Osteocyte (in vitro differentiated cells): ENCODE results near the gene DZIP1. TPM values are rescaled to one million over a fixed set of nuclear protein-coding genes. Genes with fewer than 3 reads are reported as not detected.
"Not testable (repeated sequence)": the region's sequence is repeated elsewhere in the genome, so short reads cannot be mapped to it uniquely, and the experiment has no call there.

Source experiments
- DNase-seq: peaks from one replicate; pipeline ENCODE4 v3.0.0; 2021; ENCODE audit warnings: mixed read lengths; ENCODE audit not compliant: unreplicated experiment; ENCODE audit errors: extremely low spot score
- H3K27ac Mint-ChIP-seq: one replicate; pipeline ENCODE4 v1.8.0; 2021; ENCODE audit warnings: mild to moderate bottlenecking, mixed read lengths; ENCODE audit not compliant: unreplicated experiment
- H3K27me3 Mint-ChIP-seq: one replicate; pipeline ENCODE4 v1.8.0; 2021; ENCODE audit warnings: mixed read lengths; ENCODE audit not compliant: unreplicated experiment
- H3K36me3 Mint-ChIP-seq: one replicate; pipeline ENCODE4 v1.8.0; 2021; ENCODE audit warnings: mixed read lengths; ENCODE audit not compliant: unreplicated experiment
- H3K4me1 Mint-ChIP-seq: one replicate; pipeline ENCODE4 v1.8.0; 2021; ENCODE audit warnings: mixed read lengths; ENCODE audit not compliant: unreplicated experiment
- H3K4me3 Mint-ChIP-seq: one replicate; pipeline ENCODE4 v1.8.0; 2021; ENCODE audit warnings: mild to moderate bottlenecking, moderate library complexity, mixed read lengths; ENCODE audit not compliant: unreplicated experiment
- H3K9me3 Mint-ChIP-seq: one replicate; pipeline ENCODE4 v1.8.0; 2021; ENCODE audit warnings: mixed read lengths; ENCODE audit not compliant: unreplicated experiment
- CTCF ChIP-seq: fragments of 200-600 bp; sonication (generic); IDR thresholded peaks from 2 replicates; pipeline ENCODE4 v1.5.0; 2021; ENCODE audit warnings: antibody characterized with exemption, mild to moderate bottlenecking, moderate library complexity
- total RNA-seq: library from RNA; stranded (reverse); gene quantifications from 2 replicates; pipeline ENCODE4 v1.2.1, GENCODE V29; 2021

Gene DZIP1
- total RNA-seq, 1 donor from 2014 or later = 50.8 TPM

GRCh38 chr13:95571941-95572340 lies 72.6 kb downstream of the DZIP1 start:
- Mint-ChIP-seq H3K4me1 (peaks cover 4% of the 10 kb centered on the region), H3K36me3 (peaks cover 10% of the 10 kb centered on the region), H3K9me3 (no peaks in the 10 kb centered on the region), H3K27me3 (peaks cover 15% of the 10 kb centered on the region), H3K4me3 (no peak overlapping the region), H3K27ac (no peak overlapping the region)
- no peak for TF ChIP-seq CTCF
- no peak for DNase-seq

GRCh38 chr13:95570016-95570415 lies 74.5 kb downstream of the DZIP1 start:
- Mint-ChIP-seq H3K4me3 (no peak overlapping the region), H3K27ac (no peak overlapping the region), H3K36me3 (peaks cover 5% of the 10 kb centered on the region), H3K9me3 (no peaks in the 10 kb centered on the region), H3K27me3 (peaks cover 15% of the 10 kb centered on the region), H3K4me1 (peaks cover 6% of the 10 kb centered on the region)
- no peak for TF ChIP-seq CTCF
- no peak for DNase-seq

GRCh38 chr13:95568131-95568530 lies 76.4 kb downstream of the DZIP1 start:
- no peaks in the 10 kb centered on the region for H3K9me3 Mint-ChIP-seq
- no peaks in the 10 kb centered on the region for H3K36me3 Mint-ChIP-seq
- no peak for DNase-seq
- peaks cover 17% of the 10 kb centered on the region for H3K27me3 Mint-ChIP-seq
- H3K4me3 Mint-ChIP-seq = no peak overlapping the region
- H3K27ac Mint-ChIP-seq = no peak overlapping the region
- peaks cover 12% of the 10 kb centered on the region for H3K4me1 Mint-ChIP-seq
- TF ChIP-seq CTCF = no peak

GRCh38 chr13:95565758-95566157 lies 78.7 kb downstream of the DZIP1 start:
- H3K9me3 Mint-ChIP-seq, H3K4me3 Mint-ChIP-seq, H3K27ac Mint-ChIP-seq, H3K4me1 Mint-ChIP-seq, DNase-seq, H3K36me3 Mint-ChIP-seq: not testable (repeated sequence)
- peaks cover 17% of the 10 kb centered on the region for H3K27me3 Mint-ChIP-seq

GRCh38 chr13:95564733-95565291 lies 79.7 kb downstream of the DZIP1 start:
- no peaks in the 10 kb centered on the region for H3K9me3 Mint-ChIP-seq
- H3K36me3 Mint-ChIP-seq = no peaks in the 10 kb centered on the region
- TF ChIP-seq CTCF = no peak
- H3K27me3 Mint-ChIP-seq = peaks cover 23% of the 10 kb centered on the region
- no peak overlapping the region for H3K27ac Mint-ChIP-seq
- DNase-seq = no peak
- H3K4me3 Mint-ChIP-seq = no peak overlapping the region
- peaks cover 9% of the 10 kb centered on the region for H3K4me1 Mint-ChIP-seq

- Mint-ChIP-seq H3K9me3 (no peaks in the 10 kb centered on the region), H3K27me3 (peaks cover 30% of the 10 kb centered on the region), H3K27ac (no peak overlapping the region), H3K4me3 (no peak overlapping the region), H3K4me1 (peaks cover 9% of the 10 kb centered on the region), H3K36me3 (no peaks in the 10 kb centered on the region)
- TF ChIP-seq CTCF = no peak
- DNase-seq = no peak
Measured at GRCh38 chr13:95564091-95564490, 80.4 kb downstream of the DZIP1 start.
